Endothelial cell of umbilical vein (primary cell): ENCODE results near the gene SHISA9.

ENCODE experiments used
- CTCF ChIP-seq, 2 donors: IDR thresholded peaks; 1 replicate in 1 of 2; 2 replicates in 1 of 2; pipeline ENCODE4 v1.5.1; 2011; ENCODE audit warnings: low read length in 2 of 2, mild to moderate bottlenecking in 2 of 2, moderate library complexity in 2 of 2, control low read depth in 1 of 2, inconsistent platforms in 1 of 2, low read depth in 1 of 2; ENCODE audit not compliant: insufficient read depth in 1 of 2; ENCODE audit errors: extremely low read depth in 1 of 2
- EZH2 ChIP-seq: IDR thresholded peaks from 2 replicates; pipeline ENCODE4 v1.6.1; 2012; ENCODE audit warnings: borderline replicate concordance, low read depth, mild to moderate bottlenecking, moderate library complexity, low read length, inconsistent platforms; ENCODE audit not compliant: severe bottlenecking
- GATA2 ChIP-seq: IDR thresholded peaks from 2 replicates; pipeline ENCODE4 v1.7.0; 2011; ENCODE audit warnings: low read depth, mild to moderate bottlenecking, moderate library complexity, mixed read lengths, low read length; ENCODE audit not compliant: insufficient read length, insufficient read depth
- MAX ChIP-seq: IDR thresholded peaks from 2 replicates; pipeline ENCODE4 v1.6.1; 2011; ENCODE audit not compliant: insufficient read depth, insufficient read length
- POLR2A ChIP-seq: IDR thresholded peaks from 2 replicates; pipeline ENCODE4 v1.6.1; 2012; ENCODE audit warnings: low read depth, mild to moderate bottlenecking, control low read depth, low read length
- POLR2AphosphoS5 ChIP-seq: IDR thresholded peaks from 2 replicates; pipeline ENCODE4 v1.6.1; 2012; ENCODE audit warnings: low read depth, mild to moderate bottlenecking, control low read depth, low read length, moderate library complexity; ENCODE audit not compliant: insufficient read depth

GRCh38 chr16:12995721-12996372 is 94.4 kb downstream of the SHISA9 start:
- TF ChIP-seq POLR2AphosphoS5 (no peak), POLR2A (no peak), GATA2 (no peak), CTCF (IDR thresholded peaks at IDR 0.05; ENCODE audit: extremely low read depth in 1 of 2, insufficient read depth in 1 of 2, low read depth in 1 of 2, low read length in 2 of 2) (no peak), EZH2 (no peak), MAX (no peak)
